Testis (tissue), 3 donors: ENCODE measurements around the gene AFAP1. TPM values are rescaled to one million over a fixed set of nuclear protein-coding genes. Genes with fewer than 3 reads are reported as not detected.

ENCODE experiments used
- DNase-seq: peaks from one replicate; pipeline ENCODE4 v3.0.0-alpha.2; 2019
- H3K27ac ChIP-seq, 2 donors: fragments of 200-600 bp; sonication (generic); one replicate each; pipeline ENCODE4 v1.5.1; 2019
- H3K27me3 ChIP-seq: fragments of 200-600 bp; sonication (generic); one replicate; pipeline ENCODE4 v1.5.1; 2019
- H3K36me3 ChIP-seq: fragments of 200-600 bp; sonication (generic); one replicate; pipeline ENCODE4 v1.5.1; 2017; ENCODE audit warnings: low read depth; ENCODE audit errors: missing control alignments
- H3K4me1 ChIP-seq: fragments of 200-600 bp; sonication (generic); one replicate; pipeline ENCODE4 v1.5.1; 2019
- H3K4me3 ChIP-seq, 2 donors: fragments of 200-600 bp; sonication (generic); one replicate each; pipeline ENCODE4 v1.5.1; 2017 to 2019
- H3K9me3 ChIP-seq: fragments of 200-600 bp; sonication (generic); one replicate; pipeline ENCODE4 v1.5.1; 2017
- CTCF ChIP-seq, 3 experiments: fragments of 450-650 bp in 2 of 3; fragments of 200-600 bp in 1 of 3; sonication (generic) in 1 of 3; IDR thresholded peaks; one replicate each; pipeline ENCODE4 v1.5.1; 2016 to 2019; ENCODE audit warnings: antibody characterized with exemption in 3 of 3, mild to moderate bottlenecking in 2 of 3, moderate library complexity in 1 of 3
- POLR2A ChIP-seq: fragments of 450-650 bp; IDR thresholded peaks from one replicate; pipeline ENCODE4 v1.6.1; 2017; ENCODE audit warnings: antibody characterized with exemption, mild to moderate bottlenecking, moderate library complexity
- WGBS, 2 donors: methylation state at CpG; one replicate each; pipeline ENCODE4 v1.1.5; 2018; 5-methylcytosine and 5-hydroxymethylcytosine counted together
- intact Hi-C: fragments of 100-400 bp; cut with DNase I; formaldehyde crosslinking; loops from one replicate; pipeline ENCODE4 v1.15.1; 2023; ENCODE audit warnings: low total_unique reads
- polyA plus RNA-seq: library from polyadenylated mRNA; stranded (reverse); fragments of 350-450 nt; fragmentation: Illumina TruSeq; extraction: RNeasy Lipid Tissue Mini Kit (QIAGEN cat#74804); gene quantifications from one replicate; pipeline ENCODE4 v1.2.3, GENCODE V29; 2014; ENCODE audit warnings: low read depth, low replicate concordance; ENCODE audit not compliant: insufficient read depth
- total RNA-seq, 2 donors: library from RNA; depleted of rRNA; stranded (reverse); fragments of >200 nt; gene quantifications; one replicate each; pipeline ENCODE4 v1.2.3, GENCODE V29; 2016

The AFAP1 gene
- total and polyA plus RNA-seq, 3 donors from 2014 or later = 23.1 to 52.4 (median 51.4) TPM

GRCh38 chr4:7769396-7770223 lies 170.1 kb downstream of the AFAP1 start:
- no peaks in the 10 kb centered on the region for H3K27me3 ChIP-seq
- intact Hi-C loops = no loop called here
- no peak for DNase-seq
- no peaks in the 10 kb centered on the region for H3K36me3 ChIP-seq
- H3K4me1 ChIP-seq = no peaks in the 10 kb centered on the region
- WGBS, 2 donors = 89 to 92% methylated on average over 19 to 20 of the region's 20 CpGs
- no peak overlapping the region for H3K4me3 ChIP-seq
- H3K27ac ChIP-seq = no peak overlapping the region
- no peaks in the 10 kb centered on the region for H3K9me3 ChIP-seq
- TF ChIP-seq CTCF (IDR thresholded peaks at IDR 0.05) (no peak), POLR2A (no peak)

DNA sequence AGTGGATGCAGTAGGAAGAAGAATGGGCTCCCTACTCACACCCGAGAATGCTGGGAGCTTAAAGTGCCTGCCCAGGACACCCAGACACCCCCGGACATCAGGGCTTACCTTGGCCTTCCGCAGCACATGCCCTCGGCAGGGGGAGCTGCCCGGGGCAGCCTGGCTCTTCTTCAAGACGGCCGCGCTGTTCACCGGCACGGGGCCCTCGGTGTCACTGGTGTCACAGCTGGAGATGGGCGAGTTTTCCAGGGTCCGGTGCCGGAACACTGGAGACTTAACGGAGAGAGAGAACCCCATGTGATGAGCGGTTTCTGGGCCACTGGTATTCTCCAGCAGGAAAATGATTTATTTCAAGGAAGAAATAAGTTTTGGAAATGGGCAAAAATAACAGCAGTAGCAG lies 170.9 kb downstream of the AFAP1 start:
- TF ChIP-seq CTCF (IDR thresholded peaks at IDR 0.05) (no peak), POLR2A (no peak)
- 96 to 100% methylated on average over 7 to 16 of the region's 16 CpGs for WGBS, 2 donors
- no peak for DNase-seq
- H3K27ac ChIP-seq = no peak overlapping the region
- H3K36me3 ChIP-seq = no peaks in the 10 kb centered on the region
- no peaks in the 10 kb centered on the region for H3K27me3 ChIP-seq
- intact Hi-C loops = no loop called here
- no peaks in the 10 kb centered on the region for H3K9me3 ChIP-seq
- H3K4me1 ChIP-seq = no peaks in the 10 kb centered on the region
- H3K4me3 ChIP-seq = no peak overlapping the region

DNA sequence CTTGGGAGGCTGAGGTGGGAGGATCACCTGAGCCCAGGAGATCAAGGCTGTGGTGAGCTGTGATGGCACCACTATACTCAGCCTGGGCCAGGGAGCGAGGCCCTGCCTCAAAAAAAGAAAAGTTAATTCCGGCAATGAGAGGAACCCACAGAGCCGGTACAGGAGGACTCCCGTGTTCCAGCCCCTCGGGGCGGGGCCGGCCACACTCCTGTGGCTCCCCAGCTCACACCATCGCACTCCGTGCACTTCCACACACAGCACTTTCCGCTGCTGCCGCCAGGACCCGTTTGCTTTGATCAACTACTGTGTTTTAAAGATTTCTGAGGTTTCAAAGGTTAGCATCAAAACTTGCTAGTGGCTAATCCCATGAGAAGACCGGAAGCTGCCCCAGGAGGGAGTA lies 171.7 kb downstream of the AFAP1 start:
- TF ChIP-seq CTCF (IDR thresholded peaks at IDR 0.05) (no peak), POLR2A (no peak)
- DNase-seq = no peak
- no peak overlapping the region for H3K27ac ChIP-seq
- no peaks in the 10 kb centered on the region for H3K27me3 ChIP-seq
- WGBS, 2 donors = 87 to 91% methylated on average over 13 of the region's 13 CpGs
- intact Hi-C loops = no loop called here
- H3K36me3 ChIP-seq = no peaks in the 10 kb centered on the region
- no peaks in the 10 kb centered on the region for H3K4me1 ChIP-seq
- no peaks in the 10 kb centered on the region for H3K9me3 ChIP-seq
- no peak overlapping the region for H3K4me3 ChIP-seq

DNA sequence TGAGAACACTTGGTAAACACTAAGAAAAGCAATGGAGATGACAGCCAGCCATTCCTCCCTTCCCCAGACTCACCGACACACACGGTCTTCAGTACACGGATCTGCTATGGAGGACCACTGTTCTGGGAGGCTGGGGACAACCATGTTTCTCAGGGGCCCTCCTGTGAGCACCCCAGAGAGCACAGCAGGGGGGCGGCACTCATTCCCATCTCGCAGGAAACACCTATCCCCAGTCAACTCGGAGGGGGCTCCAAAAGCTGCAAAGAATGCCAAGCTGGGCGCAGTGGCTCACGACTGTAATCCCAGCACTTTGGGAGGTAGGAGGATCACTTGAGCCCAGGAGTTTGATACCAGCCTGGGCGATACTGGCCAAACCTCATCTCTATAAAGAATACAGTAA lies 172.1 kb downstream of the AFAP1 start:
- no peaks in the 10 kb centered on the region for H3K27me3 ChIP-seq
- intact Hi-C loops = no loop called here
- H3K36me3 ChIP-seq = no peaks in the 10 kb centered on the region
- no peak overlapping the region for H3K27ac ChIP-seq
- no peaks in the 10 kb centered on the region for H3K9me3 ChIP-seq
- H3K4me1 ChIP-seq = no peaks in the 10 kb centered on the region
- no peak overlapping the region for H3K4me3 ChIP-seq
- 62 to 79% methylated on average over 8 of the region's 9 CpGs for WGBS, 2 donors
- no peak for DNase-seq
- TF ChIP-seq POLR2A (no peak), CTCF (IDR thresholded peaks at IDR 0.05) (no peak)
